ENCODE results near the gene KRTAP4-3.
A peak's percentile ranks its signal among the peaks of the same experiment; 100 is the strongest.
"Not testable (repeated sequence)": the region's sequence is repeated elsewhere in the genome, so short reads cannot be mapped to it uniquely, and the experiment has no call there.

The KRTAP4-3 gene

DNA sequence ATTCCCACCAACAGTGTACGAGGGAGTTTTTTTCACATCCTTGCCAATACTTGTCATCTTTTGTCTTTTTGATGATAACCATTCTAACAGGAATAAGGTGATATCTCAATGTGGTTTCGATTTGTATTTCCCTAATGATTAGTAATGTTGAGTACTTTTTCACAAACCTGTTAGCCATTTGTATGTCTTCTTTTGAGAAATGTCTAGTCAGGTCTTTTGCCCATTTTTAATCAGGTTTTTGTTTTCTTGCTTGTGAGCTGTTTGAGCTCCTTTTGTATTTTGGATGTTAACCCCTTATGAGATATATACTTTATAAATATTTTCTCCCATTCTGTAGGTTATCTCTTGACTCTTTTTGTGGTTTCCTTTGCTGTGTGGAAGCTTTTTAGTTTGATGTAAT is 16.5 kb downstream of the KRTAP4-3 start:
- DNase-seq (ENCODE audit: low spot score): no peak

DNA sequence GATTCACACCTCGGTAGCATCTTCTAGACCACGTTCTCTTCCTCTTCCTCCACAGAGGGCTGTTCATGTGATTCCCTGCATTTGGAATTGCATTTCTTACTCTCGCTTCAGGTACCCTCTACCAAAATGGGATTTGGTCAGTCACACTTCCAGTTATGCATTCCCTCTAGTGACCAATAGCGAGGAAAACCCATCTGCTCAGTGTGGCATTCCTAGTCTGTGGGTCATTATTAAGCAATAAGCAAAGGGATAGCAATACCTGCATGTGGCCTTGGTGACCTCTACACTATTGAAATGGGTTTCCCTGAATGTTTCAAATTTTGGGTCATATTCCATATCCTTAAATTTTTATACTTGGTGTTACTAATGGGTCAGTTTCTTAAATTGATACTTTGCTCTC is 18.0 kb downstream of the KRTAP4-3 start:
- DNase-seq (ENCODE audit: low spot score): no peak

DNA sequence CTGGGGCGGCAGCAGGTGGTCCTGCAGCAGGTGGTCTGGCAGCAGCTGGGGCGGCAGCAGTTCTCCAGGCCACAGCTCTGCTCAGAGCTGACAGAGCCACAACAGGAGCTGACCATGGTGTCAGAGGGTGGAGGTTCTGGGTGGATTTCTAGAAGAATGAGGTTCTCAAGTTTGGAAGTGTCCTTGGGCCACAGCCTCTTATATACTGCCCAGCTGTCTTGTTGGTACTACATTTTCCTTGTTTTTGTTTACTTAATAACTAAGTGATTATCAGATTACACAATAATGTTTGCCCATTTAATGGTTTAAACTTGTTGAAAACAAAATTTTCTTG is 18.4 kb downstream of the KRTAP4-3 start, which contains the start of gene KRTAP4-5:
KRTAP4-5 (minus strand) TSS at position 174 of the 334 bp plus-strand sequence; CDS start at position 116, 58 bp downstream.
- no peak for DNase-seq (ENCODE audit: low spot score)

DNA sequence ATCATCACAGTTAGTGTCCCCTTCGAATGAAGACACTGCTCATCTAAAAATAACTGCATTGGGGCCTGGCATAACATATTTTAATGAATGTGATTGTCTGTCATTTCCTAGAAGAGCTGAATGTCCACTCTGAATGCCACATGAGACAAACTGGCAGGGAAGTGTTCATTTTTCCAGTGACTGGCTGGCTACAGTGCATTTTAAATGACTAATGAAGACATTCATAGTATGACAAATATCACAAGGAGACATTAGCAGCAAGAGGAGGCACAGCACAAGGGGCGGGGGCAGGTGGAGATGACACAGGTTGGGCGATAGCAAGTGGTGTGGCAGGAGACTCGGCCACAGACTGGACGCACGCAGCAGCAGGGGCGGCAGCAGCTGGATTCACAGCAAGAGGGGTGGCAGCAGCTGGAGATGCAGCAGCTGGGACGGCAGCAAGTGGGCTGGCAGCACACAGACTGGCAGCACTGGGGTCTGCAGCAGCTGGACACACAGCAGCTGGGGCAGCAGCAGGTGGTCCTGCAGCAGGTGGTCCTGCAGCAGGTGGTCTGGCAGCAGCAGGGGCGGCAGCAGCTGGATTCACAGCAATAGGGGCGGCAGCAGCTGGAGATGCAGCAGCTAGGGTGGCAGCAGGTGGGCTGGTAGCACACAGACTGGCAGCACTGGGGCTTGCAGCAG is 18.9 kb downstream of the KRTAP4-3 start:
- DNase-seq (ENCODE audit: low spot score): not testable (repeated sequence)

GRCh38 chr17:41147531-41148204 is 20.4 kb downstream of the KRTAP4-3 start:
- no peak for DNase-seq (ENCODE audit: low spot score)

- no peak for DNase-seq (ENCODE audit: low spot score)
Observed at GRCh38 chr17:41145261-41145660, 22.8 kb downstream of the KRTAP4-3 start.

GRCh38 chr17:41144846-41145245 is 23.2 kb downstream of the KRTAP4-3 start:
- DNase-seq (ENCODE audit: low spot score): no peak

- no peak for DNase-seq (ENCODE audit: low spot score)
Observed at GRCh38 chr17:41141361-41141760, 26.7 kb downstream of the KRTAP4-3 start.

DNA sequence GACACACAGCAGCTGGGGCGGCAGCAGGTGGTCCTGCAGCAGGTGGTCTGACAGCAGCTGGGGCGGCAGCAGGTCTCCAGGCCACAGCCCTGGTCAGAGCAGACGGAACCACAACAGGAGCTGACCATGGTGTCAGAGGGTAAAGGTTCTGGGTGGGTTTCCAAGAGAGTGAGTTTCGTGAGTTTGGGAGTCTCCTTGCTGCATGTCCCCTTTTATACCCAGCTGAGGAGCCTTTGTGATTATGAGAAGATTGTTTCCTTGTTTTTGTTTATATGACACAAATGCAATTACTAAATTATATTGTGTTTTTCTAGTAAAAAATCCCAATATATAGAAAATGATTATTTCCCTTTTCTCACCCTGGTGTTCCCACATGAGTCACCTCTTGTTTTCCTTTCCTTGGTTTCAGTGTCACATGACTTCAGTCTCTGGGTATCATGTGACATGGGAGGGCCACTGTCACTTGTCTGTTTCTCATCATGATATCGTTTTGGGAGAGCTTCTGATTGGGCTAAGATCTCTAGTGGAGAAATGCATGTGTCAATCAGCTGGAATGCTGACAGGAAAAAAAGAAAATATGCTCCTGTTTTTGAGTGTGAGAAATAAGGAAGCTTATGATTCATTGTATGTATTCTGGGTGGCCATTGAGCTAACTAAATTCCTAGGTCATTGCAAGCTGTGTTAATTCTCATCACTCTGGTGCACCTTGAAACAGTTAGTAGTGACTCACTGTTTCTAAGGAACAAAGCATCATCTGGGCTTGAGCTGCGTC is 27.5 kb downstream of the KRTAP4-3 start, which contains the start of gene KRTAP4-6:
KRTAP4-6 (minus strand) TSS at position 185 of the 772 bp plus-strand sequence; CDS start at position 128, 57 bp downstream.
- DNase-seq (ENCODE audit: low spot score): no peak

DNA sequence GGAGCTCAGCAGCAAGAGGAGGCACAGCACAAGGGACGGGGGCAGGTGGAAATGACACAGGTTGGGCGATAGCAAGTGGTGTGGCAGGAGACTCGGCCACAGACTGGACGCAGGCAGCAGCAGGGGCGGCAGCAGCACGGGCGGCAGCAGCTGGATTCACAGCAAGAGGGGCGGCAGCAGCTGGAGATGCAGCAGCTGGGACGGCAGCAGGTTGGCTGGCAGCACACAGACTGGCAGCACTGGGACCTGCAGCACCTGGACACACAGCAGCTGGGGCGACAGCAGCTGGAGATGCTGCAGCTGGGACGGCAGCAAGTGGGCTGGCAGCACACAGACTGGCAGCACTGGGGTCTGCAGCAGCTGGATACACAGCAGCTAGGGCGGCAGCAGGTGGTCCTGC is 28.2 kb downstream of the KRTAP4-3 start:
- DNase-seq (ENCODE audit: low spot score): not testable (repeated sequence)

GRCh38 chr17:41133880-41134735 is 33.9 kb downstream of the KRTAP4-3 start:
- DNase-seq (ENCODE audit: low spot score): no peak

DNA sequence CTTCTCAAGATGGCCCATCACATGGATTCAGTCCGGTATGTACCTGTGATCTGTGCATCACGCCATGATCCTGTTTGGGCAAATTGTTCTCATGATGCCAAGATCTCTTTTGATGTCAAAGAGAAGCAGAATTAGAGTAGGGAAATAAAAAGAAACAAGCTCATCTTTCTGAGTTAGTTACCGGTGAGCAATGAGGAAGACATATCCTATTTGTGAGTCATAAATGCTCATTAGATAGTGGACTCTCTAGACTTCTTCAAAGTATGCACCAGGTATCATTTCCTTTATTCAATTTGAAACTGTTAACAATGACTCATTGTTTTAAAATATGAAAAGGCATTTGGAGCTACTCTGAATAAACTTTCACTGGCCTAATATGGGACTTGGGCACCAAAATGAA is 36.0 kb downstream of the KRTAP4-3 start:
- DNase-seq (ENCODE audit: low spot score): no peak

- no peak for DNase-seq (ENCODE audit: low spot score)
Observed at GRCh38 chr17:41127371-41127770, 40.6 kb downstream of the KRTAP4-3 start.

DNA sequence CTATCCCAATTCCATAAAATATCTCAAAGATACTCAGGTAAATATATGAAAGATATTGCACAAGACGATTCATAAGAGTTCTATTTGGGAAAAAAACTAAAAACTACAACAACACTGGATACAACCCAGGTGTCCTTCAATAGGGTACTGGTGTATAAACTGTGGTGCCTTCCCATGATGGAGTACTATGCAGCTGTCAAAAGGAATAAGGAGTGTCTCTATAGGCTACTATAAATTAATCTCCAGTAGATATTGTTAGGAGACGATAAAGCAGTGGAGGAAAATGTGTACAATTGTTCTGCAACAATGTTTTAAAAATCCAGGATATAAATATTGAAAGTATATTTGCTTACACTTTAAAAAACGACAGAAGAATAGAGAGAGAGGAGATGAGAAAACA is 41.6 kb downstream of the KRTAP4-3 start:
- no peak for DNase-seq (ENCODE audit: low spot score)

DNA sequence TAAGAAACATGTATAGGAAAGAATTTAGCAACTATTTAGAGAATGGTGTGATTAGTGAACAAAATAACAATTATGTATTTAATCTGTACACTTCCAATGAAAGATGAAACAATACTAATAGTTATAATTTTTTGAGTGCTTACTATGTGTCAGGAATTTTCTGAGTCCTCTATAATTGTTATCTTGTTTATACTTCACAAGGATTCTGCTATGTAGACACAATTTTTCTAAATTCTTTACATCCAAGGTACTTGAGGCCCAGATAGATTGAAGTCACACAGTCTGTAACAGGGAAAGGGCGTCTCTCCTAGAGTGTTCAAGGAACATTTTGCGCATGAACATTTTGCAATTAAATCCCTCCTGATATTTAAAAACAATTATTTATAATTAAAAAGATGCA is 43.0 kb downstream of the KRTAP4-3 start:
- no peak for DNase-seq (ENCODE audit: low spot score)

DNA sequence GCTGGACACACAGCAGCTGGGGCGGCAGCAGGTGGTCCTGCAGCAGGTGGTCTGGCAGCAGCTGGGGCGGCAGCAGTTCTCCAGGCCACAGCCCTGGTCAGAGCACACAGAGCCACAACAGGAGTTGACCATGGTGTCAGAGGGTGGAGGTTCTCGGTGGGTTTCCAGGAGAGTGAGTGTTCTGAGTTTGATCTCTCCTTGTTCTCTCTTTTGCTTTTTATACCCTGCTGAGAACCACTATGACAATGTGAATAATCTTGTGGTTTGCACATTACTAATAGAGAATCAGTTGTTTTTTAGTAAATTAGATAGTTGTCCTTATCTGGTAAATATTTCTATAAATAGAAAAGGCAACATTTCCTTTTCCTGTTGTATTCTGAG is 44.0 kb downstream of the KRTAP4-3 start, which contains the start of gene KRTAP4-12:
KRTAP4-12 (minus strand) TSS at position 192 of the 381 bp plus-strand sequence; CDS start at position 132, 60 bp downstream.
- not testable (repeated sequence) for DNase-seq (ENCODE audit: low spot score)

GRCh38 chr17:41123292-41123990 is 44.6 kb downstream of the KRTAP4-3 start:
- DNase-seq (ENCODE audit: low spot score): not testable (repeated sequence)

- DNase-seq (ENCODE audit: low spot score): no peak
Observed at GRCh38 chr17:41121742-41122141, 46.3 kb downstream of the KRTAP4-3 start.

DNA sequence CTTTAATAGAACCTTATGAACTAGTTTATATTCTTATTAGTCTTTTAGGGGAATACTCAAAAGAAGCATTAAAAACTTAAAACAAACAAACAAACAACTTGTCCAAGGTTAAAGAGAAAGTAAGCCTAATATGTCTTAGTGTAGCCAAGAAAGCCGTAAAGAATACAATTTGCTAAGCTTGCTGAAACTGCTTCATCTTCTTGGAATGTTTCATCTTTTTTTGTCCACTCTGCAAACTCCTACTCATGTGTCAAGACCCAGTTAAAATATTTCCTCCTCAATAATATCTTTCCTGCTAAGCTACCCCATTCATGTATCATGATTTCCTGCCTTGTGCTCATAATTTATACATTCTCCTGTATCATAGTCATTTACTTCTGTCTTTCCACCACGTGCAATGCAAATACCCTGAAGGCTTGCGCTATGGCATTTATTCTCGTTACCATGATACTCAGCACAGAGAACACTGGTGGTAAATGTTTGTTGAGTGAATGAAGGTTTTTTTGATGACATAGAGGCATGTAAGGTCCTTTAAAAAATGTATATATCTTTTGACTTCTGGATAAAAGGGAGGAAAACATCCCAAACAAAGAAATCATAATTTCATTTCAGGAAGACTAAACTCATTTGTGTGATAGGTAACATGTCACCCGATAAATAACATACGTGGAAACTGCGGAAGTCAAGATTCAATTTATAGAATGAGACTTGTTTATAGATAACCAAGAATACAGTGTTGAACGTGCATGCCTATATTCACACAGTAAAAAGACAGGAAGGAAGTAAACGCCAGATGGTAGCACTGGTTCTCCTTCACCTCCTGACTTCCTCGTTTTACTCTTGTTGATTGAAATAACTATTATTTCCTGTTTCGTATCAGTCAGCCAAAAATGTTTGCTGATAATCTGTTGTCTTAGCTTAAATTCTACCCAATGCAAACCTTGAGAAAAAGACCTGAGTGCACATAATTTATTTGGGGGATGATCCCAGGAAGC is 48.0 kb downstream of the KRTAP4-3 start:
- peak; percentile 7 for DNase-seq (ENCODE audit: low spot score)

DNA sequence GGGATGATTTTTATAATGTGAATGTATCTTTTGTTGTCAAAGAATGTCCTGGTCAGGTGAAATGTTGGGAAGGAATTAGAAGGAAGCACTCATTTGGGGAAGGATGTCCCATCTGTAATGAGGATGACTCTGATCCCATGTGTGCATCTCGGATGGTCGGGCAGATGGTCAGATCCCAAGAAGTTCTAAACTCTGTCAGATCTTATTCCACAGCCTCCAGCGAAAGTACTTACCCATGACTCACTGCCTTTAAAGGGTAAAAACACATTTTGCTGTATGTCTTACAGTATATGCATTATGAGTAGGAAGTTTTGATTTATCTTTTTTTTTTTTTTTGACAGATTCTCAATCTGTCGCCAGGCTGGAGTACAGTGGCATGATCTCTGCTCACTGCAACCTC is 49.3 kb downstream of the KRTAP4-3 start:
- no peak for DNase-seq (ENCODE audit: low spot score)
